Stimulated activated CD4-positive, alpha-beta T cell treated with anti-CD3 and anti-CD28 coated beads, Interleukin-12 subunit alpha, Interleukin-12 subunit beta, amount 100 ng/mL, for 4 hours (primary cell): Measurements from ENCODE around the gene STX17.

Source experiments
- DNase-seq: peaks from one replicate; pipeline ENCODE4 v3.0.0-alpha.2; 2020

The STX17 gene

GRCh38 chr9:99911600-99911999, 5.1 kb downstream of the STX17 start:
- no peak for DNase-seq

DNA sequence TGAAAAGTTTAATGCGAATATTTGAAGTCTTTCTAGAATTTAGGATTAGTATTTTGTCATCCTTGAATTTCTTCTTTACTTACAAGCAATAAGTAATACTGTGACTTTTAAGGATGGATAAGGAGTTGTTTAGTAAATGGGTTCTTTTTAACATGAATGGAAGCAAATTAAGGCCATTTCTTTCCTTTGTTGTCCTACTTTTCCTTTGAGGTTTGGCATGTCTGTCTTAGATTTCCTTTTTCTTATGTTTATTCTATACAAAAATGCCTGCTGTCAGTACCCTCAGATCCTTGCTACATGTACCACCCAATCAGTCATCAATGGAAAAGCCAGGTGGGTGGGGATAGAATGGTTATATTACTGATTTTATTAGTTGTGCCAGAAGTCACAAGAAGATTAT, 10.2 kb downstream of the STX17 start:
- DNase-seq: no peak

GRCh38 chr9:99918134-99918533, 11.7 kb downstream of the STX17 start:
- no peak for DNase-seq

DNA sequence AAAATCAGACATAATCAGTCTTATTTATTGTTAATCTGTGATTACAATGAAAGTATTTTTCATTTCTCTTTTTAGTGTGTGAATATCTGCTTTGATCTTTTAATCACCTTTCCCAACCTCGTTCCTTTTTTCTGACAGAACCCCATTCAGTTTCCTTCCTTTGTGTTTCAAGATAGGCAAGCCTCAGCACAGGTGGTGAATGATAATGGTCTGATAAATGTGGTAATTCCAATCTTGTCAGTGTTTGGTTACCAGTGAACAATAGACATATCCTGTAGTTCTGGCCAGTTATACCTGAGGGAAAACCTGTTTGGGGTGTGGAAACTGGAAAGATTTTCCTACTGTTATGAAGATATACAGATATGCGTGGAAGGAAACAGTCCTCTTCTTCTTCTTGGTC, 13.5 kb downstream of the STX17 start:
- no peak for DNase-seq

GRCh38 chr9:99921875-99922710, 15.6 kb downstream of the STX17 start:
- DNase-seq: no peak

DNA sequence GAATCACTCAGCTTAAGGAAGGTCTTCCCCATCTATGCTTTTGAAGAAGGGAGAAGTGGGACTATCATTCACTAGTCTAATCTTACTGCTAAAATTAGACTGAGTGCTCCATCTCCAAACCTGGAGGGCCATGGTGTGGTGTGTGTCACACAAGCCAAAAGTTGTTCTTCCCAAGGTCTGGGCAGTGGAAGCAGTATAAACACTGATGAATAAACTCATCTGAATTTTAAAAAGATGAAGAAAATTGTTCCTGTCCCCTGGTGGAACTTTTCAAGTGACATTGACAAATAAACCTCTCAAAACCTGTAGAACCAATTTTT, 16.2 kb downstream of the STX17 start:
- DNase-seq: no peak

DNA sequence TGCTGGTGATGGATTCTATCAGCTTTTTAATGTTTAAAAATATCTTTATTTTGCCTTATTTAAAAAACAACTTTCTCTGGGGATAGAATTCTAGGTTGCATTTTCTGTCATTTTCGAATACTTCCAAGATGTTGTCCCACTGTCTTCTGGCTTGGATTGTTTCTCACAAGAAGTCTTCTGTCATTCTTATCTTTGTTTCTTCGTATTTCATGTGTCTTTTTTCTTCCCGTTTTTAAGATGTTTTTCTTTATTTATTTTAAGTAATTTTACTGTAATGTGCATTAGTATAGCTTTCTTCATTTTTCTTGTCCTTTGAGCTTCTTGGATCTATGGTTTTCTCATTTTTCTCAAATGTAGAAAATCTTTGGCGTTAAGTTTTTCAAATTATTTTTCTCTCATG, 19.1 kb downstream of the STX17 start:
- no peak for DNase-seq

DNA sequence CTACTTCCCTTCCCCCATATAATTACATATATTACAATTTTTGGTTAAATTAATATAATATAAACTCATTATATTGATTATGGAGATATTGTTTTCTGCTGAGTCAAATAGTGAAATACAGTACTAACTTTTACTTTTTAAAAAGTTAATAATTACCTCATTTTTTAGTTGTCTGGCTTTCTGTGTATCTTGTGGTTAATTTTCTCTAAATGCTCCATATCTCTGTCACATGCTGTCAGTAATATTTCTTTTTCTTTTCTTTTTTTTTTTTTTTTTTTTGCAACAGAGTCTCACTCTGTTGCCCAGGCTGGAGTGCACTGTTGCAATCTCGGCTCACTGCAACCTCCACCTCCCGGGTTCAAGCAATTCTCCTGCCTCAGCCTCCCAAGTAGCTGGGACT, 23.2 kb downstream of the STX17 start:
- no peak for DNase-seq

DNA sequence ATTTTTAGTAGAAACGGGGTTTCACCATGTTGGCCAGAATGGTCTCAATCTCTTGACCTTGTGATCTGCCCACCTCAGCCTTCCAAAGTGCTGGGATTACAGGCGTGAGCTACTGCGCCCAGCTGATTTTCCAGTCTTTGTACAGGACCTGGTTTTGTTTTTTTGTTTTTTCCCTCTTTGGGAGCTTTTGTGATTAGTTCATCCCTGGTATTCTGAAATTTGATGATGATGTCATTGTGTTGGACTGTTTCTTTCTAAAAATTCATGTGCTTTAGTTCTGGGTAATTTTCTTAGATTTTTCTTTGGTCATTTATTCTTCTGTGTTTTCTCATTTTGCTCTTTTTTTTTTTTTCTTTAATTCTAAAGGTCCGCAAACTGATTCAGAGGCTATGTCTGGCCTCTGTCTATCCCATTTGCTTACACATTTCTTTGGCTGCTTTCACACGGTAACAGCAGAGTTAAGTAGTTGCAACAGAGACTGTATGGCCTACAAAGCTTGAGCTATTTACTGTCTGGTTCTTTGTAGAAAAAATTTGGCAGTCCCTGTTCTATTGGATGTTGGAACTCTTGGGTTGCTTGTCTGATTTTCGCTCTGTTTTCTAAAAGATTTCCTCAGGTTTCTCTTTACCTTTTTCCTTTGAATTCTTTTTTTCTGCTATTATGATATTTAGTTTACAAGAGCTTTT, 24.8 kb downstream of the STX17 start:
- DNase-seq: no peak

DNA sequence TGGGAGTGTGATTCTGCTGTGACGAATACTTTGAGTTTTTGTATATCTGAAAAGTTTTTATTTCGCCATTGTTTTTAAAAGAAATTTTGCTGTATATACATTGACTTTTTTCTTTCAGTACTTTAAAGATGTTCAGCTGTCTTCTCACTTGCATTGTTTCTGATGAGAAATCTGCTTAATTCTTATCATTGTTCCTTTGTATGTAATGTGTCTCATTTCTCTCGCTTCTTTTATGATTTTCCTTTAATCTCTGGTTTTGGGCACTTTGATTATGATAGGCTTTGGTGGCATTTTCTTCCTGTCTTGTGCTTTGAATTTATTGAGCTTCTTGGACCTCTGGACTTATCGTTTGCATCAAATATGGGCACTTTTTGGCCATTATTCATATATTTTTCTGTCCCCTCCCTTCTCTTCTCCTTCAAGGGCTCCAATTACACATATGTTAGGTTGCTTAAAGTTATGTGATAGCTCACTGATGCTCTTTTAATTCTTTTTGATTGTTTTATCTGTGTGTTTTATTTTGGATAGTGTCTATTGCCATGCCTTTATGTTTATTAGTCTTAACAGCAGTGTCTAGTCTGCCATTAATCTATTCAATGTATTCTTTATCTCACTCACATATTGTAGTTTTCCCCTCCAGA, 30.6 kb downstream of the STX17 start:
- no peak for DNase-seq

- DNase-seq: no peak
These were observed 40.9 kb downstream of the STX17 start for GRCh38 chr9:99947395-99947794.

DNA sequence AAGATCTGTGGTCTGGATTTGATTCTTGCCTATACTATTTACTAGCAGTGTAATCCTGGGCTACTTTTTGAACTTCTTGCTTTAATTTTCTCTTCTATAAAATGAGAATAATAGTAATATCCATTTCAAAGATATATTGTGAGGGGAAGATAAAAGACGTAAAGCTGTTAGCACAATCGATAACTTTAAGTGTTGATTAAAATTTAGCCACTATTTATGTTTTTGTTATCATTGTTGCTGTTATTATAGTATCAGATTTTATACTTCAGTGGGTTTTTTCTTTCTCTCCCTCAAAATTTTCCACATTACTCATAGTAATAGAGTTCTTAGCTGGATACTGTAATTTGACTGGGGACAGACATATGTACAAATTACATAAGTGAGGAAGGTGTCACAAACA, 42.0 kb downstream of the STX17 start:
- DNase-seq: no peak

- DNase-seq: no peak
These were observed 42.4 kb downstream of the STX17 start for GRCh38 chr9:99948896-99949295.

DNA sequence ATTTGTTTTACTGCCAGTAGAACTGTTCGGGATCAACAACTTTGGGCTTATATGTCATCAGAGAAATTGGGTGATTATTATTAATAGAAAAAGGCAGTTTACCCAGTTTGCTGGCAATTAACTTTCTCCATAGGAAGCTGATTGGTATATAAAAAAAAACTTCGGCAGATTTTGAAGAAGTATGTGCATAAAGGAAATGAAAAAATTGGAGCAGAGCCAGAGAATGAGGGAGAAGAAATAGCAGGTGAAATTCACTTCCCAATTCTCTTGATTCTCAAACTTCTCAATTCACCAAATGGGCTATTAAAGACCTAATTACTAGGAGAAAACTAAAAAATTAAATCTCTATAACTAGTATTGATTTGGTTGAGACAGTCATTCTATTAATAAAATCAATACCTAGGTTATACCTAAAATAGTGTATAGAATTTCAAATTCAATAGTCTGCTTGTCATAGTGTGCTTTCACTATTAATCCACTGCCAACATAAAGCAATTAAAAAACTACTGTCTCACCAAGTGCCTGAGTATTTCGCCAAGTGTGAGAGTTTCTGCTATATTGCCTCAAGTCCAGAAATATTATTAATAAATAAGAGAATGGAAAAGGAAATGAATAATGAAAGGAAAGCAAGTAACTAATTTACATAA, 47.5 kb downstream of the STX17 start:
- DNase-seq: no peak

GRCh38 chr9:99954819-99955218, 48.4 kb downstream of the STX17 start:
- DNase-seq: no peak

- DNase-seq: no peak
These were observed 49.2 kb downstream of the STX17 start for GRCh38 chr9:99955606-99956005.

DNA sequence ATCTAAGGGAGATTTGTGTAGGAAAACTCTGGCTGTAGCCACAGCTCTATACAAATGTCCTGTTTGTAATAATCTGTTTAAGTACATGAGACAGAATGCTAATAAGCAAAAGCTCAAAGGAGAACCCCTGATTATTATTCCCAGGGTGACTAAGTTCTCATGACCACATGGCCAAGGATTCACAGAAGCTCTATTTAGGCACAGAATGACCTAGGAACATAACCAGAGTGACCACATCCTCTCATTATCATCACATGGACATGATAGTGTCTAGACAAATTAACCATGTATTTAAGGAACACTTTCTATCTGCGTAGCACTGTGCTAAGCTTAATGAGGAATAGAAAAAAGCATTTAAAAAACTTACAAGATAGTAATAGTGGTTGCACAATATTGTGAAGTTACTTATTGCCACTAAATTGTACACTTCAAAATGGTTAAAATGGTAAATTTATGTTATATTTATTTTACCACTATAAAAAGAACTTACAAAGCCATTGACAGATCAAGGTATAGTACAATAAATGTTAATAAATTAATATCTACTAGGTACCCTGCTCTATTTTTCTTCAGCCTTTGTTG, 56.3 kb downstream of the STX17 start:
- DNase-seq: no peak

DNA sequence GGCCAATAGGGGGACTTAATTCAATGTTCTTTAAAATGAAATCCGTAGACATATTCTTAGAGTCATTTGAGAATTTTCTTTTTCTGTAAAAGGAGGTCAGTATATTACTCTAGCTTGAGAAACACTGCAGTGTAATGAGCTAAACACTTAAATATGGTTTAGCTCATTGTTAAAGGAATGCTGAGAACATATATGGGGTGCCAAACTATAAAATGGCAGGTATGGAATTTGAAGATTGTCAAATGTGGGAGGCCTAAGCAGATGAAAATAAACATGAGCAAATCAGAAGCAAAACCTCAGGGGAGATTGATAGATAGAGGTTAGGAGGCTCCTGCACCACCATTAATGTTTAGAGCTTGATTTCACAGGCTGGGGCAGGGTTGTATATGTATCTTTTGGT, 57.9 kb downstream of the STX17 start:
- no peak for DNase-seq

DNA sequence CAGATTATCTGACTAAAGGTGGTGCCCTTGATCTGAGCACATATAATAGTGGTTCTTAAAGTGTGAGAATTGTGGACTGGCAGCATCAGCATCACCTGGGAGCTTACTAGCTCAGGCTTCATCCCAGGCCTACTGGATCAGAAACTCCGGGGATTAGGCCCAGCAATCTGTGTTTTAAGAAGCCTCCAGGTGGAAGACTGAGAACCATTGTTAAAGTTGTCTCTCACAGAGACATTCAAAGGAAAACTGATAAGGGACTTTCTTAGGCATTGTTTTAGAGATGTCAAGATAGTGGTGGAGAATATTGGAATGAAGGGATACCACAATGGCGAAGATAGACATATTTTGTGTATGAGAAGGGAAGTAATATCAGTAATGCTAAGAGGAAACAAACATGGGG, 59.5 kb downstream of the STX17 start:
- DNase-seq: no peak

- no peak for DNase-seq
These were observed 60.3 kb downstream of the STX17 start for GRCh38 chr9:99966716-99967115.

GRCh38 chr9:99967457-99967856, 61.0 kb downstream of the STX17 start:
- DNase-seq: no peak

DNA sequence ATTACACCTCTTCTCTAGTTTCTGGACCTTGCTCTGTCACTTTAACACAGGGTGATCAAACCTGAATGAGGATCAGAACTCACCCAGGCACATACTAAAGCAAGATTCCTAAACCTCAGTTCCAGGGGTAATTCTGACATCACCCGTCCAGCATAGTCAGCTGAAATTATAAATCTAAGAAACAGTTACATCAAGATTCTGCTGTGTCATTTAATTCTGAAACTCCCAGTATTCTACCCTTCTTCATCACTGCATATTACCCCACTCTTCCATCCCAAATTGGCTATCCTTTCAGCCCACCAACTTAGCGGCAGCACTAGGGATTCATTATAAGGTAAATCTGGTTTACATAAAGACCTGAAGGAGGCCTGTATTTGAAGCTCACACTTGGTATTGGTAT, 64.0 kb downstream of the STX17 start:
- no peak for DNase-seq

- no peak for DNase-seq
These were observed 65.0 kb downstream of the STX17 start for GRCh38 chr9:99971410-99971809.
